ENCODE data around the gene NKAIN2. TPM values are rescaled to one million over a fixed set of nuclear protein-coding genes. Genes with fewer than 3 reads are reported as not detected.

Gene NKAIN2
- total RNA-seq, 6 experiments from 2014 or later, result not detected

GRCh38 chr6:124869416-124869815 lies 1065.8 kb downstream of the NKAIN2 start:
- peak; percentile 46 for DNase-seq
- Mint-ChIP-seq H3K4me3 (no peak overlapping the region), H3K4me1 (ENCODE audit: low read depth) (peaks cover 31% of the 10 kb centered on the region)

DNA sequence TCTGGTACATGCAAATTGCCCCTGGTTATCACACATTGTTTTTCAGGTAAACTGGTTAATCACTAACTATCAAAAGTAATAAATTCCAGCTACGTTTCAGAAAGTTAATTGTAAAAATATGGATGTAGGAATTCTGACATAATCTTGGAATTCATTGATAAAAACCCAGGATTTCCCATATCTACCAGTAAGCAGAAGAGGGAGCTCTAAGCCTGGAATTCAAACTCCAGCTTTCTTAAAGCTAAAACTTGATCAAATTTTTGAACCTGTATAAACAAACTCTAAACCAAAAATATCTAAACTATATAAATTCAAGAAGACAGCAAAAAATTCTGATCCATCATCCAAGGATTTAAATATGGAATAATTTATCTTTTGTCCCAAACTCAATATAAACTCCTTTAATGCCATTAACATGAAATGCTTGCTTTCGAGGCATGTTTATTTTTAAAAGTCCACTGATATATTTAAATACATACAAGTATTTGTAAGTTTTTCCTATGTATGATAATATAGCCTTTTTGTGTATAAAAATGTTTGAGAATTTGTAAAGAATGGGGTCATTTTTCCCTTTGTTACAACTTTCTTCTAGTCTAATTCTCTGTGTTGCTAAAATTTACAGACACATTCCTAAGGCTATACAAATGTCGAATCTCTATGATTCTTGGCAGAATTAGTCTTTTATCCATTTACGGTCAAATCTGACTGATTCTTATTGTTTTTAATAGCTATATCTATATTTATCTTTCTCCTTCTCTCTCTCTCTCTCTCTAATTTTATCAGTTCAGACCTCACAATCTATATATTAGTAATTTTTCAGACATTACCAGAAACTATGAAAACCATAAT lies 1067.2 kb downstream of the NKAIN2 start:
- TF ChIP-seq, protein P1, sequence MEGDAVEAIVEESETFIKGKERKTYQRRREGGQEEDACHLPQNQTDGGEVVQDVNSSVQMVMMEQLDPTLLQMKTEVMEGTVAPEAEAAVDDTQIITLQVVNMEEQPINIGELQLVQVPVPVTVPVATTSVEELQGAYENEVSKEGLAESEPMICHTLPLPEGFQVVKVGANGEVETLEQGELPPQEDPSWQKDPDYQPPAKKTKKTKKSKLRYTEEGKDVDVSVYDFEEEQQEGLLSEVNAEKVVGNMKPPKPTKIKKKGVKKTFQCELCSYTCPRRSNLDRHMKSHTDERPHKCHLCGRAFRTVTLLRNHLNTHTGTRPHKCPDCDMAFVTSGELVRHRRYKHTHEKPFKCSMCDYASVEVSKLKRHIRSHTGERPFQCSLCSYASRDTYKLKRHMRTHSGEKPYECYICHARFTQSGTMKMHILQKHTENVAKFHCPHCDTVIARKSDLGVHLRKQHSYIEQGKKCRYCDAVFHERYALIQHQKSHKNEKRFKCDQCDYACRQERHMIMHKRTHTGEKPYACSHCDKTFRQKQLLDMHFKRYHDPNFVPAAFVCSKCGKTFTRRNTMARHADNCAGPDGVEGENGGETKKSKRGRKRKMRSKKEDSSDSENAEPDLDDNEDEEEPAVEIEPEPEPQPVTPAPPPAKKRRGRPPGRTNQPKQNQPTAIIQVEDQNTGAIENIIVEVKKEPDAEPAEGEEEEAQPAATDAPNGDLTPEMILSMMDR (IDR thresholded peaks at IDR 0.05), result peak; percentile 88
- H3K4me1 Mint-ChIP-seq (ENCODE audit: low read depth), result peaks cover 31% of the 10 kb centered on the region
- H3K27me3 Mint-ChIP-seq (ENCODE audit: insufficient read depth), result peaks cover 1% of the 10 kb centered on the region; the same call in 1 of the 2 replicates
- H3K9me3 Mint-ChIP-seq, result no peaks in the 10 kb centered on the region
- H3K27ac Mint-ChIP-seq, result no peak overlapping the region
- peak; percentile 52 for DNase-seq
- H3K4me3 Mint-ChIP-seq, result no peak overlapping the region
- no peaks in the 10 kb centered on the region for H3K36me3 Mint-ChIP-seq (ENCODE audit: low read depth)

More at GRCh38 chr6:124869416-124869815, 1065.8 kb downstream of the NKAIN2 start:
- Mint-ChIP-seq H3K9me3 (no peaks in the 10 kb centered on the region), H3K27me3 (ENCODE audit: insufficient read depth) (peaks cover 1% of the 10 kb centered on the region), H3K36me3 (ENCODE audit: low read depth) (no peaks in the 10 kb centered on the region), H3K27ac (peak overlapping the region; percentile 14; the same call in 1 of the 2 replicates)
- TF ChIP-seq, protein P1 (IDR thresholded peaks at IDR 0.05), result no peak

DNA sequence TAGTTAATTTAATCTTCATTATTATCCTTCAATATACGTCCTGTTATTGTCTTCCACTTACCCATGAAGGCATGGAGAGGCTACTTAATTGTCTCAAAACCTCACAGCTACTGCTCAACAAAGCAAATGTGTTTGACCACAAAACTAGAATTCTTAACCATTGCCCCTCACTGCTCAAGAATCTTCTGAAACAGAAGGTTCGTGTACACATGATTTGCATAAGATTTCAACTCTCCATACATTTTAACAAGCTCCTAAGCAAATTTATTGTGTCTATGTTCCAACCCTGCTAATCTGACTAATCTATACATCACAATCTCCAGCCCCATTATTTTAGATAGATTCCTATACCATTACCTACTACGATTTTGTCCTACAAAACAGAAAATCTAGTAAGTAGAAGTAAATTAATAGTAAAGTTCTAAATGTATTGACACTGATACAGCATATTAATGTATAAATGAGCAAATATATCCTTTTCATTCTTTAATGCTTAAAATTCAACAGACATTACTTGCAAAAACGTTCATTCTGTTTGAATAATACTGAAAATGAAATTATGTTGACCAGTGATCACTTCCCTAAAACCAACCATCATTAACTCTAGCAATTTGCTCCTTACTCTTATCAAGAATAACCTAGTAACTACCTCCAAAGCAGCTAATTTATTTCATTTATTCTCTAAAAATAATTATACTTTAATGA lies 1068.8 kb downstream of the NKAIN2 start:
- H3K9me3 Mint-ChIP-seq, result no peaks in the 10 kb centered on the region
- H3K4me3 Mint-ChIP-seq, result no peak overlapping the region
- TF ChIP-seq, protein P1 (IDR thresholded peaks at IDR 0.05), result no peak
- no peaks in the 10 kb centered on the region for H3K27me3 Mint-ChIP-seq (ENCODE audit: insufficient read depth)
- no peaks in the 10 kb centered on the region for H3K36me3 Mint-ChIP-seq (ENCODE audit: low read depth)
- no peak for DNase-seq
- H3K27ac Mint-ChIP-seq, result no peak overlapping the region
- H3K4me1 Mint-ChIP-seq (ENCODE audit: low read depth), result peaks cover 31% of the 10 kb centered on the region

DNA sequence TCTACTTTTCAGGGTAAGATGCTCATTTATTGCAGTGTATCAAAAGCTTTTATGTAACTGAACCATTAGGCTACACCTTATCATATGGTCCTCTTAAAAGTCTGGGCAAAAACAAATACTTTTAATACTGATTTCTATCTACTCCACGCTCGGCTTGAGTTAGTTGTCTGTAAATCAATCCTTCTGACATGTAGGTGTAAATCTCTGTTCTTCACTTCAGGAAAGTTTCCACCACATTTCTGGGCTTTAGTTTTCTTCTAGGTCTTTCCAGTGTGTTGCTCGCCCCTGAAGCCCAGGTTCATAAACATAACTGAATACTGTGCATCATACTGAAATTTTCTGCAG lies 1069.4 kb downstream of the NKAIN2 start:
- H3K9me3 Mint-ChIP-seq, result no peaks in the 10 kb centered on the region
- H3K36me3 Mint-ChIP-seq (ENCODE audit: low read depth), result no peaks in the 10 kb centered on the region
- no peak overlapping the region for H3K4me3 Mint-ChIP-seq
- no peak for DNase-seq
- peaks cover 28% of the 10 kb centered on the region for H3K4me1 Mint-ChIP-seq (ENCODE audit: low read depth)
- H3K27me3 Mint-ChIP-seq (ENCODE audit: insufficient read depth), result no peaks in the 10 kb centered on the region
- TF ChIP-seq, protein P1 (IDR thresholded peaks at IDR 0.05), result no peak
- H3K27ac Mint-ChIP-seq, result no peak overlapping the region

Other genes with a start within 250 kb of the NKAIN2 start
- gene TRDN, start 166.9 kb upstream of the NKAIN2 start, total RNA-seq (2021; fragmentation: NEBNext Ultra II Directional; extraction: Animal tissue kit (Norgen Biotek cat#: 25700)), result not detected